ENCODE data around the gene PDE3A. TPM values are rescaled to one million over a fixed set of nuclear protein-coding genes. Genes with fewer than 3 reads are reported as not detected.

Gene PDE3A
- total RNA-seq, 1 experiment from 2014 or later = 0.12 TPM

GRCh38 chr12:20423557-20423956 lies 55.2 kb downstream of the PDE3A start:
- H3K27ac ChIP-seq (ENCODE audit: low read depth, low read length) = no peak overlapping the region
- ATAC-seq = no peak
- no peaks in the 10 kb centered on the region for H3K4me1 ChIP-seq (ENCODE audit: control insufficient read depth in 1 of 2, insufficient read depth in 2 of 2, low read length in 2 of 2)
- RAD21 ChIA-PET (ENCODE audit: low non-redundant PET in 1 of 2, low total read pairs in 2 of 2, uncharacterized antibody in 2 of 2, unreplicated experiment in 2 of 2) = no interaction called here
- H4K20me1 ChIP-seq (ENCODE audit: insufficient read depth) = no peaks in the 10 kb centered on the region
- CTCF ChIA-PET = no interaction called here
- no peak overlapping the region for H3K4me3 ChIP-seq (replicated peaks in 1 of 2; ENCODE audit: low read depth in 1 of 2, low read length in 2 of 2)
- H3K27me3 ChIP-seq (ENCODE audit: insufficient read depth, low read length) = no peaks in the 10 kb centered on the region
- intact Hi-C loops (cut with micrococcal nuclease) = loop anchor here (5.0 kb wide), 1 partner anchor 841 kb away; no protein-coding TSS in a partner anchor
- H3K9me3 ChIP-seq (ENCODE audit: control insufficient read depth in 1 of 2, insufficient read depth in 1 of 2, low read depth in 1 of 2, low read length in 2 of 2) = no peaks in the 10 kb centered on the region
- BruUV-seq (replicated peaks) = no TSS peak
- TF ChIP-seq SRF (IDR thresholded peaks at IDR 0.05; ENCODE audit: low read depth) (no peak), CEBPB (IDR thresholded peaks at IDR 0.05; ENCODE audit: low read depth) (no peak), CBX3 (IDR thresholded peaks at IDR 0.05; ENCODE audit: low read depth) (no peak), EZH2phosphoT487 (IDR thresholded peaks at IDR 0.05; ENCODE audit: borderline replicate concordance) (no peak), YY1 (IDR thresholded peaks at IDR 0.05; ENCODE audit: extremely low read depth, insufficient replicate concordance, low read depth, low read length) (no peak), ELF1 (IDR thresholded peaks at IDR 0.05; ENCODE audit: borderline replicate concordance, low read depth) (no peak), SIN3A (IDR thresholded peaks at IDR 0.05; ENCODE audit: low read depth) (no peak)
- TF ChIP-seq, protein P1, sequence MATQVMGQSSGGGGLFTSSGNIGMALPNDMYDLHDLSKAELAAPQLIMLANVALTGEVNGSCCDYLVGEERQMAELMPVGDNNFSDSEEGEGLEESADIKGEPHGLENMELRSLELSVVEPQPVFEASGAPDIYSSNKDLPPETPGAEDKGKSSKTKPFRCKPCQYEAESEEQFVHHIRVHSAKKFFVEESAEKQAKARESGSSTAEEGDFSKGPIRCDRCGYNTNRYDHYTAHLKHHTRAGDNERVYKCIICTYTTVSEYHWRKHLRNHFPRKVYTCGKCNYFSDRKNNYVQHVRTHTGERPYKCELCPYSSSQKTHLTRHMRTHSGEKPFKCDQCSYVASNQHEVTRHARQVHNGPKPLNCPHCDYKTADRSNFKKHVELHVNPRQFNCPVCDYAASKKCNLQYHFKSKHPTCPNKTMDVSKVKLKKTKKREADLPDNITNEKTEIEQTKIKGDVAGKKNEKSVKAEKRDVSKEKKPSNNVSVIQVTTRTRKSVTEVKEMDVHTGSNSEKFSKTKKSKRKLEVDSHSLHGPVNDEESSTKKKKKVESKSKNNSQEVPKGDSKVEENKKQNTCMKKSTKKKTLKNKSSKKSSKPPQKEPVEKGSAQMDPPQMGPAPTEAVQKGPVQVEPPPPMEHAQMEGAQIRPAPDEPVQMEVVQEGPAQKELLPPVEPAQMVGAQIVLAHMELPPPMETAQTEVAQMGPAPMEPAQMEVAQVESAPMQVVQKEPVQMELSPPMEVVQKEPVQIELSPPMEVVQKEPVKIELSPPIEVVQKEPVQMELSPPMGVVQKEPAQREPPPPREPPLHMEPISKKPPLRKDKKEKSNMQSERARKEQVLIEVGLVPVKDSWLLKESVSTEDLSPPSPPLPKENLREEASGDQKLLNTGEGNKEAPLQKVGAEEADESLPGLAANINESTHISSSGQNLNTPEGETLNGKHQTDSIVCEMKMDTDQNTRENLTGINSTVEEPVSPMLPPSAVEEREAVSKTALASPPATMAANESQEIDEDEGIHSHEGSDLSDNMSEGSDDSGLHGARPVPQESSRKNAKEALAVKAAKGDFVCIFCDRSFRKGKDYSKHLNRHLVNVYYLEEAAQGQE (IDR thresholded peaks at IDR 0.05; ENCODE audit: low read depth) = no peak
- TF ChIP-seq, protein P2, sequence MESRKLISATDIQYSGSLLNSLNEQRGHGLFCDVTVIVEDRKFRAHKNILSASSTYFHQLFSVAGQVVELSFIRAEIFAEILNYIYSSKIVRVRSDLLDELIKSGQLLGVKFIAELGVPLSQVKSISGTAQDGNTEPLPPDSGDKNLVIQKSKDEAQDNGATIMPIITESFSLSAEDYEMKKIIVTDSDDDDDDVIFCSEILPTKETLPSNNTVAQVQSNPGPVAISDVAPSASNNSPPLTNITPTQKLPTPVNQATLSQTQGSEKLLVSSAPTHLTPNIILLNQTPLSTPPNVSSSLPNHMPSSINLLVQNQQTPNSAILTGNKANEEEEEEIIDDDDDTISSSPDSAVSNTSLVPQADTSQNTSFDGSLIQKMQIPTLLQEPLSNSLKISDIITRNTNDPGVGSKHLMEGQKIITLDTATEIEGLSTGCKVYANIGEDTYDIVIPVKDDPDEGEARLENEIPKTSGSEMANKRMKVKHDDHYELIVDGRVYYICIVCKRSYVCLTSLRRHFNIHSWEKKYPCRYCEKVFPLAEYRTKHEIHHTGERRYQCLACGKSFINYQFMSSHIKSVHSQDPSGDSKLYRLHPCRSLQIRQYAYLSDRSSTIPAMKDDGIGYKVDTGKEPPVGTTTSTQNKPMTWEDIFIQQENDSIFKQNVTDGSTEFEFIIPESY (IDR thresholded peaks at IDR 0.05; ENCODE audit: extremely low read depth, insufficient replicate concordance, low read length) = no peak
- no peaks in the 10 kb centered on the region for H3K9me2 ChIP-seq (ENCODE audit: insufficient read depth)
- no peaks in the 10 kb centered on the region for H3K79me2 ChIP-seq (ENCODE audit: insufficient read depth, low read length)
- no peak overlapping the region for H3K9ac ChIP-seq (ENCODE audit: low read length)
- no peak overlapping the region for H2AFZ ChIP-seq (ENCODE audit: low read depth, low read length, poor library complexity, severe bottlenecking)
- no peak for DNase-seq (ENCODE audit: low read depth, low spot score)
- H3K4me2 ChIP-seq (ENCODE audit: low read length) = no peak overlapping the region
- POLR2A ChIA-PET = no interaction called here
- no peaks in the 10 kb centered on the region for H3K36me3 ChIP-seq (ENCODE audit: control insufficient read depth in 1 of 2, insufficient read depth in 2 of 2, low read length in 2 of 2)

Data from HCT116 (cell line).